OCI-M2 (cell line): Measurements from ENCODE around the gene FMR1NB.

Experiments used
- DNase-seq: peaks from one replicate; lab custom pipeline; 2025; ENCODE audit not compliant: unreplicated experiment; lab: John Stamatoyannopoulos, UW

Gene FMR1NB

GRCh38 chrX:147981038-147981752 is at the start of gene FMR1NB:
FMR1NB (plus strand) TSS chrX:147981337; CDS start chrX:147981403, 66 bp downstream.
- DNase-seq, result no peak

- no peak for DNase-seq
Measured at GRCh38 chrX:147933815-147934214, 47.3 kb upstream of the FMR1NB start.

GRCh38 chrX:147935156-147935758 is 45.9 kb upstream of the FMR1NB start:
- no peak for DNase-seq

GRCh38 chrX:147945286-147945685 is 35.9 kb upstream of the FMR1NB start:
- no peak for DNase-seq

GRCh38 chrX:147948531-147948930 is 32.6 kb upstream of the FMR1NB start:
- no peak for DNase-seq

- no peak for DNase-seq
Measured at GRCh38 chrX:147950352-147950751, 30.8 kb upstream of the FMR1NB start.

- no peak for DNase-seq
Measured at GRCh38 chrX:147953976-147954375, 27.2 kb upstream of the FMR1NB start.

- no peak for DNase-seq
Measured at GRCh38 chrX:147957291-147957690, 23.8 kb upstream of the FMR1NB start.

GRCh38 chrX:147958291-147958690 is 22.8 kb upstream of the FMR1NB start:
- DNase-seq, result no peak

GRCh38 chrX:147960722-147961121 is 20.4 kb upstream of the FMR1NB start:
- DNase-seq, result no peak

- DNase-seq, result no peak
Measured at GRCh38 chrX:147962476-147962875, 18.7 kb upstream of the FMR1NB start.

- DNase-seq, result no peak
Measured at GRCh38 chrX:147978931-147979330, 2.2 kb upstream of the FMR1NB start.

- DNase-seq, result no peak
Measured at GRCh38 chrX:148020329-148020728, 39.2 kb downstream of the FMR1NB start.

- no peak for DNase-seq
Measured at GRCh38 chrX:148024425-148025148, 43.5 kb downstream of the FMR1NB start.

GRCh38 chrX:148035380-148035779 is 54.2 kb downstream of the FMR1NB start:
- DNase-seq, result no peak

GRCh38 chrX:148037020-148037419 is 55.9 kb downstream of the FMR1NB start:
- DNase-seq, result no peak

GRCh38 chrX:148043271-148043855 is 62.2 kb downstream of the FMR1NB start:
- no peak for DNase-seq

GRCh38 chrX:148047200-148047599 is 66.1 kb downstream of the FMR1NB start:
- no peak for DNase-seq

- no peak for DNase-seq
Measured at GRCh38 chrX:148049441-148049840, 68.3 kb downstream of the FMR1NB start.

- DNase-seq, result no peak
Measured at GRCh38 chrX:148051973-148052372, 70.8 kb downstream of the FMR1NB start.

- DNase-seq, result no peak
Measured at GRCh38 chrX:148067285-148067684, 86.1 kb downstream of the FMR1NB start.
